GM21737 (cell line): ENCODE results near the gene MEIS2.

Experiments used
- ATAC-seq: cut with Tn5 transposase; IDR thresholded peaks from one replicate; pipeline ENCODE4 v1.9.1; 2021; ENCODE audit warnings: mild to moderate bottlenecking, moderate library complexity; ENCODE audit not compliant: unreplicated experiment

The MEIS2 gene

GRCh38 chr15:36940219-36940618, 160.1 kb downstream of the MEIS2 start:
- no peak for ATAC-seq

- ATAC-seq: no peak
Measured at GRCh38 chr15:36938764-36939163, 161.6 kb downstream of the MEIS2 start.

DNA sequence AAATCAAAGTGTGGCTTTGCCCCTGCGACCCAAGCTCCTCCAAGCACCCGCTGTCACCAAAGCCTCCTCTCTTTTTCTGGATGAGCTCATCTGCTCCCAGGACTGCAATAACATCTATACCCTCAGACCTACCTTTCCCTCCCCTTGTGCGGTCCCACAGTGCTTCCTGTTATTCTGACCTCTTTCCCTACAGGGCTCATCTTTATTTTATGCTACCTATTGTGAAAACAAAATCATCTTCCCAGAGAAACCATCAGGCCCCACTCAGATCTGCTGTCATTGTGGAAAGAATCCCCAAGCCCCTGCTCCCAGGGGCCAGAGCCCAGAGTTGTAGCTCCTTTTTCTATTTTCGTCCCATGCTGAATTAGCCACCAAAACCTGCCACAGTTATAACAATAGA, 162.2 kb downstream of the MEIS2 start:
- ATAC-seq: no peak

DNA sequence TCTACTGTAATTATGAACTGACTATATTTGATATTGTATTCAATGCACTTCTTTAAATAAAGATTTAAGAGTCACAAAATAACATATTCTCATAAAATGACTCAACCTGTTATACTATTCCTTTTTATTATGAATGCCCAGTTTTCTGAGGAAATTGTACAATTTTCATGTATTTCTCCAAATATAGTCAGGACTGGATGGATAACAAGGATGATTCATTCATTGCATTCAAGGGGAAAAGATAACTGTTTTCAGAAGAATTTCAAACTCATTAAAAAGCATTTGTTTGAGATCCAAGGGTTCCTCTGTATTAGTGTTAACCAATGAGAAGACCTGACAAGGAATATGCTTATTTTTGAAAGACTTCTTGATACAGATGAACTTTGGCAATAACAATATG, 163.7 kb downstream of the MEIS2 start:
- ATAC-seq: no peak

DNA sequence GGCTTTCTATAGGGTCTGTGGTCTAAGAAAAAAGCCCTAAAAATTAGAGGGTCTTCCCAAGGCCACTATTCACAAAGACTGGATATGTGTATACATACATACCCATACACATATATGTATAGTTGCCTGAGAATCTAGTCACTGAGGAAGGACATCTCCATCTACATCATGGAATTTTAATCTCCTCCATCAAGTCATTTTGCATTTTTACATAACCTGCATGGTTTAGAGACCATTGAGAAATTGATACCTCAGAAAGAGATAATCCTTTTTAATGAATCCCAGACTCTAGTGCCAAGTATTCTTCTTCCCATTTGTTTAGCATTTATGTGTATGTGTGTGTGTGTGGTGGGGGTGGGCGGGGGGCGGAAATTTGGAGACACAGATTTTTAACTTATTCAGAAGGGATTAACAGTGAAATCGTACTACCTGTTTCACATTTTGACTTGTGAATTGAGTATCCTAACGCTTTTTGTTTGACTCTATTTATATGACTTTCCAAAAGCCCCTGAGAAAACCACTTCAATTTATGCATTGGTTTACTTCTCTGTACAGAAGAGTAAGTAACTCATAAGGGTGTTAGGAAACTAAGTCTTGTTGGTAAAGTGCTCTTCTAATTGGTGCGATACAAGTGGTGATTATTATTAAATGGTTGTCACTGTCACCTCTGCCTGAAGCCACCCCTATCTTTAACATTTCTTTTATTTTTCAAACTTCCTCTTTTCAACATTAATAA, 166.9 kb downstream of the MEIS2 start:
- ATAC-seq: no peak

GRCh38 chr15:36932070-36932469, 168.3 kb downstream of the MEIS2 start:
- ATAC-seq: no peak

DNA sequence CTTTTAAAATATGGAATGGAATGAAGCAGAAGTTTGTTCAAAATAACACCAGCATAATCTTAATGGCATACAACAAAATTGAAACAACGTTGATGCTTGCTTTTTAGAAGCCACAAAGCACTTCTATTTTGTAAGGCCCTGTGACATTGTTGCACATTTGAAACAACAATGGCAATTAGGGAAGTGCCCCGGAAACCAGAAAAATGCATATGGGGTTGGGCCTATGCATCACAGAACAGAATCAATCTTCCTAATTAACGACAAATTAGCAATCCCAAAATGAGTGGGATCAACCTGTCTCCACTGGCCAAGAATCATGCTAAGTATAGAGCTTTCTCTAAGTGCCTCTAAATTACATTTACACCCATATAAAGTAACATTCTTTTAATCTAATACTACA, 168.9 kb downstream of the MEIS2 start:
- no peak for ATAC-seq

DNA sequence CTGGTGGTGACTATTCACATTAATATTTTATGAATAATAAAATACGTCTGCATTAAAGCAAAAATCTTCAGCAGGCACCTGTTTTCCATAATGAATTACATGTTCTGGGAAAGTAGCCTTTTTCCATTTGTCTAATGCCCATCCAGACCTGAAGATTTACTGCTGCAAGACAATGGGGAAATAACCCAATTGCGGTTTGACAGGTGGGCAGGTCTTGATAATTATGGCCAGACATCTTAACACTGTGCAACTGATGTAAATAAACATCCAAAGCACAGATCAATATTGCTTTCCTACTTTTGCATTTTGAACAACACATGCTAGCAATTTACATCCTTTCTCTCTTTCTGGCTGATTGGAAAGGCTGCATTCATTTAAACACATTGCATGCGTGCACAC, 173.9 kb downstream of the MEIS2 start:
- no peak for ATAC-seq

GRCh38 chr15:36925653-36926426, 174.5 kb downstream of the MEIS2 start:
- ATAC-seq: no peak

GRCh38 chr15:36925049-36925448, 175.3 kb downstream of the MEIS2 start:
- ATAC-seq: no peak

DNA sequence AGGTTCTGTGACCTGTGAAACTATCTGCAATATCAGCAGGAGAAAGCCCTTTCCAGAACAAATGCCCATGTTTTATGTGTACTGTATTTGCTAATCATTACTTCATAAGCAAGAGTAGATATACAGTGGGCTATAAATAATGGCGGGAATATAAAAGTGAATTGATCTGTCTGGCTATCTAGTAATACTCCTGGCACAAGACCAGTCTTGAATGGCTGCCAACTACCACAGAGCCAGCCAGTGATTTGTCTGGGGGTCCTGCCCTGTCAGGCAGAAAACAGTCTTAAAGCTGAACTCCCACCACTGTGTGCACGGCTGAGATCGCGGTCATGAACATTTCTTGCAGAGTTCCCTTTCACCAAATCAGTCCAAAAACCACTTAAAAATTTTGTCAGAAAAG, 176.3 kb downstream of the MEIS2 start:
- ATAC-seq: no peak

DNA sequence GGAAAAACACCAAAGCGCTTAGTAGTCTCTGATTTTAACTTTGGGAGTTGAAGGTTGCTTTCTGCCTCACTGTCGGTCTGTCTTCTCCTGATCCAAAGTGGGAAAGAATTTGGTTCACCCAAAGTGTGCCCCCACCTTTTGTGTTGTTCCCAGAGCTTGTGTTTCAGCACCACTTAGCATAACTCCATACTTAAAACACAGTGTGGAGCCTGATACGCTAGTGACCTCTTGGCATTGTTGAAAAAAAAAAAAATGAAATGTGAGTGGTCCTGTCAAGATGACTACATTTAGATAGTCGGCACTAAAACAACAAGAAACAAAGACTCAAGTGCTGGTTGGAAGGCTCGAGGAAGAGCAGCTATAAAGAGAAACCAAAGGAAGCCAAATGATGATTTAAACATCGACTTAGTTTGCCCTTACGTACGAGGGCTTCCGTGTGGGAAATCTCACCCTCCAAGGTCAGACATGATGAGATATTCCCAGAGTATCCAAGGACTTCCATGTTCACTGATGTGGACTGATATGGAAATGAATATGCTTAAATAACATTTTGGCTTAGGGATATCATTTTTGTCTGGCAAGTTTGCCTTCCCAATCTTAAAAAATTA, 178.8 kb downstream of the MEIS2 start:
- ATAC-seq: no peak

GRCh38 chr15:36917411-36918267, 182.7 kb downstream of the MEIS2 start:
- no peak for ATAC-seq

GRCh38 chr15:36914960-36915808, 185.2 kb downstream of the MEIS2 start:
- no peak for ATAC-seq

- ATAC-seq: no peak
Measured at GRCh38 chr15:36914466-36914865, 185.9 kb downstream of the MEIS2 start.

DNA sequence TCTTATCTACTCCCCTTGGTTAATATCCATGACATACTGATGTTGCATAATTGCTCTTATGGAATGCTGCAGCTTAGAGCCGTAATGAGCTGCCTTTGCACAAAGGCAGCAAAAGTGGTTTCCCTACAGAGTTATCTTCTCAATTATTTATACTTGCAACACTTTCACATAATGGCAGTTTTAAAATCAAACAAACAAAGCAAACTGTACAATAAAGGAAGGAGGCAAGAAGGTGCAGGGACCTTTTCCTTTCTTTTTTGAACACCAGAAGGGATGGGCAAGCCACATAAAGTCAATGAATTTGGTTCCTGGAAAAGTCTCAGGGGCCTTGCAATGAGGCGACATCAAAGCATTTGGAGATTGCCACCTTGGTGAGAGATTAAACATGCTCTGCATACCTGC, 188.0 kb downstream of the MEIS2 start:
- ATAC-seq: no peak

DNA sequence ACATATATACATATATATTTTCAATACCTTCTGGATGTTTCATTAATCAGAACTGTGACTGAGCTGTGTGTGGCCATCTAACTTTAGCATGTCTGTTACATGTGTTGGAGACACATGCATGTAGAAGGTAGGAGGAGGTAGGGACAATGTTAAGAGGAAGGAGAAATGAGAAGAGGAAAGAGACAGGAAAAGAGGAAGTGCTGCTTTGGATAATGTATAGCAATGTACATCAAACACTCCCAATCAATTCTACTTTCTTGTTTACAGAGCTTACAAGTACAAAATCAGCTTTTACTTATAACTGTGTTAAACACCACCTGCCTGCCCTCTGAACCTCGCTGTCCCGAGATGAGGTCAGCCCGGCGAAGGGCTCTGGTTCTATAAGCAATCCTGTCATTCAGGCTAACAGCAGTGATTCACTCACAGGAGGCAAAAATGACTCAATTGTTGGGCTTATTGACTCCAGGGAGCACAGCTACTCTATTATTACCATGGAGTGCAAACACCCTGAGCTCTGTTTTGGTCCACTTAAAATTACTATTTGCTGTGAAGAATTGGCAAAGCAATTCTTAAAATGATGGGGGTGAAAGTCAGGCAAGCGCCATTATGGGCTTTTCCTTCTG, 188.9 kb downstream of the MEIS2 start:
- ATAC-seq: no peak

GRCh38 chr15:36908991-36909390, 191.4 kb downstream of the MEIS2 start:
- ATAC-seq: no peak

GRCh38 chr15:36907295-36907694, 193.1 kb downstream of the MEIS2 start:
- no peak for ATAC-seq

DNA sequence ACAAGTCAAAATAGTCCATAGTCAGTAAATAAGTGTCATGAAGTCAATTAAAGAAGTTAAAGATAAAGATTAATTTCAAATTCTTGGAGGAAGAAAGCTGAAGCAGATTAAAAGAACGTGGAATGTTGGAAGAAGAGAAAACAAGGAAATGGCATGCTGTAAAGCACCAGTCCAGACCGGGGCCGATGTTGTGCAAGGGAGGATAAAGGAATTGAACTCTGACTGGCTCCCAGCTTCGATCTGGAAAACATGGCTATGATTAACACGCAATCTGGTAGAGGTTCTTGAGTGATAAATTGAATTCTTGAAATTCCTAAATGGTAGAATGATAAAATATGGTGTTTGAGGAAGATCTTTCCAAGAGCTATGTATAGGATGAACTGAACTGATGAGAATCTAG, 194.4 kb downstream of the MEIS2 start:
- ATAC-seq: no peak
